ENCODE results near the gene MEA1. TPM values are rescaled to one million over a fixed set of nuclear protein-coding genes. Genes with fewer than 3 reads are reported as not detected.

The MEA1 gene
- total and polyA plus RNA-seq, 10 of the 15 experiments (the other 5 are each of a cell fraction or from before 2014, with no cell fraction given), result 59.1 to 148 (median 96.4) TPM

DNA sequence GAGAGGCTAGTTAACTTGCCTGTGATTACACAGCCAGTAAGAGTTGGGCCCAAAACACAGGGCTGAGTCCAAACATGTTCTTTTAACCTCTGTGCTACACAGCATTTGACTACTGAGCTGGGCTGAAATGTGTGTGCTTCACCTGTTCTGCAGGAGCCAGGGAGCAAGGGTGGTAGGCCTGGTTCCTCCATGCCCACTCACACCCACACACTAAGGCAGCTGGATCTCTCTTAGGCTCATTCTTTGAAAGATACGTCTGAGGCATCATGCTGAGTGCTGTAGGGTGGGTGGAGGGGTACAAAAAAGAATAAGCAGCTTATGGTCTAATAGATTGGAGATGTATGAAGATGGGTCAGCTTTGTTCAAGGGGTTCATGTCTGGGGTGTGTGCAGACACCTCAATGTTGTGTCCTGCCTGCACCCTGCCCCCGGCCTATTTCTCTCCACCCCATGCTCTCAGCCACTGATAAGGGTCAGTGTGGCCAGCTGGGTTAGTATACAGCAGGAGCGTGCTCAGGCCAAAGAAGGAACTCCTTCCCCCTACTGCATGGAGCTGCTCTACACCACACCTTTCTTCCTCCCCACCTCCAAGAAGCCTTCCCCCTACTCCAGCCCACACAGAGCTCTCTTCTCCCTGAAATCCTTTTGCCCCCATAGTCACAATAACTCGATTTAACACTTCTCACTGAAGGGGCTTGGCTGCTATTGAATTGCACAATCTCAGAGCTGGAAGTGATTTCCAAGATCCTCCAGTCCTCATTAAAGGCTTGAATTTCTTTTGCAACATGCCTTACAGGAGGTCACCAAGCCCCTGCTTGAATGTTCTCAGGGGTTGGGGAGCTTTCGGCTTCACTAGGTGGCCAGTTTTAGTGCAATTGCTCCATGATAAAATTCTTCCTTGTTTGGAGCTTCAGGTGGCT lies 26.0 kb downstream of the MEA1 start:
- Histone ChIP-seq H3K79me2 (ENCODE audit: control insufficient read depth, insufficient read depth, low read length) (peaks cover 14% of the 10 kb centered on the region), H3K4me2 (ENCODE audit: control insufficient read depth, insufficient read depth) (peak overlapping the region; percentile 6), H4K20me1 (ENCODE audit: control insufficient read depth, insufficient read depth) (no peaks in the 10 kb centered on the region), H3K9ac (ENCODE audit: control insufficient read depth, insufficient read depth, low read length) (no peak overlapping the region), H3K4me3 (no peak overlapping the region), H3K27me3 (replicated peaks in 1 of 2; ENCODE audit: control insufficient read depth in 2 of 2, insufficient read depth in 2 of 2, low read length in 1 of 2) (no peaks in the 10 kb centered on the region), H3K9me3 (replicated peaks; ENCODE audit: control insufficient read depth, insufficient read depth, low read length) (no peaks in the 10 kb centered on the region), H3K4me1 (ENCODE audit: control insufficient read depth, insufficient read depth, low read length) (peaks cover 16% of the 10 kb centered on the region), H3K27ac (ENCODE audit: control insufficient read depth, insufficient read depth) (no peak overlapping the region), H3K36me3 (ENCODE audit: control insufficient read depth in 2 of 2, insufficient read depth in 2 of 2, low read length in 1 of 2) (peaks cover 2 to 8% of the 10 kb centered on the region in 2 experiments; a peak in 2 of 4 replicates), H2AFZ (ENCODE audit: control insufficient read depth, low read depth, low read length) (no peak overlapping the region)
- no TSS peak for BruUV-seq (replicated peaks)
- SMC1A ChIA-PET (ENCODE audit: uncharacterized antibody, unreplicated experiment), result interaction anchor here (0.7 to 1.5 kb wide), 6 partner anchors 11 to 159 kb away, joined by 3 to 6 read pairs (median 3); no protein-coding TSS in a partner anchor
- FAIRE-seq (no peak), ATAC-seq (no peak), DNase-seq (ENCODE audit: low read depth, low spot score) (no peak)
- POLR2A ChIA-PET, result interaction anchor here (0.5 to 2.5 kb wide), 9 partner anchors 8 to 469 kb away, joined by 3 to 10 read pairs (median 4); partner anchors contain the start of genes KLHDC3, MEA1 and PEX6
- intact Hi-C loops (cut with micrococcal nuclease; ENCODE audit: unreplicated experiment), result no loop called here
- WGBS (ENCODE audit: insufficient coverage, insufficient replicate concordance, low lambda C conversion rate, missing lambda C conversion rate), result 76% methylated on average over 5 of the region's 5 CpGs
- in situ Hi-C loops (cut with MboI), result no loop called here
- RAD21 ChIA-PET (ENCODE audit: unreplicated experiment), result interaction anchor here (0.6 kb wide), 1 partner anchor 95 kb away, joined by 3 read pairs; no protein-coding TSS in a partner anchor
- TF ChIP-seq, protein P1, sequence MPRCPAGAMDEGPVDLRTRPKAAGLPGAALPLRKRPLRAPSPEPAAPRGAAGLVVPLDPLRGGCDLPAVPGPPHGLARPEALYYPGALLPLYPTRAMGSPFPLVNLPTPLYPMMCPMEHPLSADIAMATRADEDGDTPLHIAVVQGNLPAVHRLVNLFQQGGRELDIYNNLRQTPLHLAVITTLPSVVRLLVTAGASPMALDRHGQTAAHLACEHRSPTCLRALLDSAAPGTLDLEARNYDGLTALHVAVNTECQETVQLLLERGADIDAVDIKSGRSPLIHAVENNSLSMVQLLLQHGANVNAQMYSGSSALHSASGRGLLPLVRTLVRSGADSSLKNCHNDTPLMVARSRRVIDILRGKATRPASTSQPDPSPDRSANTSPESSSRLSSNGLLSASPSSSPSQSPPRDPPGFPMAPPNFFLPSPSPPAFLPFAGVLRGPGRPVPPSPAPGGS (IDR thresholded peaks at IDR 0.05; ENCODE audit: borderline replicate concordance, insufficient read depth, low read depth, low read length, poor library complexity, severe bottlenecking), result no peak
- TF ChIP-seq HDAC2 (IDR thresholded peaks at IDR 0.05) (no peak), ETV6 (conservative IDR thresholded peaks at IDR 0.05 in 1 of 2, IDR thresholded peaks at IDR 0.05 in 1 of 2; ENCODE audit: borderline replicate concordance in 1 of 2, low read depth in 1 of 2) (no peak), SIN3A (IDR thresholded peaks at IDR 0.05; ENCODE audit: low read depth, low read length) (no peak), RUNX3 (IDR thresholded peaks at IDR 0.05; ENCODE audit: low read length) (no peak), YBX1 (IDR thresholded peaks at IDR 0.05) (no peak)
- TF ChIP-seq, protein P2, sequence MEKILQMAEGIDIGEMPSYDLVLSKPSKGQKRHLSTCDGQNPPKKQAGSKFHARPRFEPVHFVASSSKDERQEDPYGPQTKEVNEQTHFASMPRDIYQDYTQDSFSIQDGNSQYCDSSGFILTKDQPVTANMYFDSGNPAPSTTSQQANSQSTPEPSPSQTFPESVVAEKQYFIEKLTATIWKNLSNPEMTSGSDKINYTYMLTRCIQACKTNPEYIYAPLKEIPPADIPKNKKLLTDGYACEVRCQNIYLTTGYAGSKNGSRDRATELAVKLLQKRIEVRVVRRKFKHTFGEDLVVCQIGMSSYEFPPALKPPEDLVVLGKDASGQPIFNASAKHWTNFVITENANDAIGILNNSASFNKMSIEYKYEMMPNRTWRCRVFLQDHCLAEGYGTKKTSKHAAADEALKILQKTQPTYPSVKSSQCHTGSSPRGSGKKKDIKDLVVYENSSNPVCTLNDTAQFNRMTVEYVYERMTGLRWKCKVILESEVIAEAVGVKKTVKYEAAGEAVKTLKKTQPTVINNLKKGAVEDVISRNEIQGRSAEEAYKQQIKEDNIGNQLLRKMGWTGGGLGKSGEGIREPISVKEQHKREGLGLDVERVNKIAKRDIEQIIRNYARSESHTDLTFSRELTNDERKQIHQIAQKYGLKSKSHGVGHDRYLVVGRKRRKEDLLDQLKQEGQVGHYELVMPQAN (conservative IDR thresholded peaks at IDR 0.05), result no peak
- CTCF ChIA-PET, result interaction anchor here (1.0 to 1.2 kb wide), 3 partner anchors 29 to 86 kb away, joined by 3 to 4 read pairs (median 3); no protein-coding TSS in a partner anchor
